Body of pancreas (tissue), 4 donors: Measurements from ENCODE around the gene ANAPC5. TPM values are rescaled to one million over a fixed set of nuclear protein-coding genes. Genes with fewer than 3 reads are reported as not detected.
"Not testable (repeated sequence)": the region's sequence is repeated elsewhere in the genome, so short reads cannot be mapped to it uniquely, and the experiment has no call there.

Source experiments
- ATAC-seq: fragments of 150-250 bp; one replicate; pipeline ENCODE4 v1.9.1; 2016
- DNase-seq, 4 donors: peaks; one replicate each; pipeline ENCODE4 v3.0.0-alpha.2; 2019
- H3K27ac ChIP-seq, 4 donors: fragments of 200-600 bp; sonication (generic); 1 replicate in 3 of 4; 2 replicates in 1 of 4; pipeline versions ENCODE4 v1.5.1 to v1.6.1; 2016 to 2019; ENCODE audit warnings: mild to moderate bottlenecking in 1 of 4, mixed read lengths in 1 of 4, moderate library complexity in 1 of 4
- H3K27me3 ChIP-seq, 2 donors: fragments of 200-600 bp; sonication (generic); one replicate each; pipeline ENCODE4 v1.6.0; 2016; ENCODE audit warnings: mild to moderate bottlenecking in 1 of 2
- H3K36me3 ChIP-seq, 2 donors: fragments of 200-600 bp; sonication (generic); replicated peaks in 1 of 2; 2 replicates each; pipeline ENCODE4 v1.5.1; 2016; ENCODE audit warnings: low read depth in 2 of 2; ENCODE audit not compliant: insufficient read depth in 1 of 2
- H3K4me1 ChIP-seq: fragments of 200-600 bp; sonication (generic); one replicate; pipeline ENCODE4 v1.6.0; 2016
- H3K4me3 ChIP-seq, 2 donors: fragments of 200-600 bp; sonication (generic); 1 replicate in 1 of 2; 2 replicates in 1 of 2; pipeline ENCODE4 v1.5.1; 2016 to 2019
- H3K9me3 ChIP-seq, 3 donors: fragments of 200-600 bp; sonication (generic); 1 replicate in 2 of 3; 2 replicates in 1 of 3; pipeline ENCODE4 v1.5.1; 2016
- CTCF ChIP-seq, 7 experiments: fragments of 450-650 bp in 4 of 7; fragments of 200-600 bp in 3 of 7; sonication (generic) in 3 of 7; IDR thresholded peaks; one replicate each; pipeline ENCODE4 v1.5.1; 2016 to 2019; ENCODE audit warnings: antibody characterized with exemption in 7 of 7
- POLR2A ChIP-seq, 3 donors: fragments of 450-650 bp; IDR thresholded peaks; one replicate each; pipeline ENCODE4 v1.6.1; 2016; ENCODE audit warnings: antibody characterized with exemption in 3 of 3, mild to moderate bottlenecking in 2 of 3
- WGBS, 2 donors: methylation state at CpG; one replicate each; pipeline ENCODE4 v1.1.5; 2017; 5-methylcytosine and 5-hydroxymethylcytosine counted together
- intact Hi-C: fragments of 100-400 bp; cut with DNase I; formaldehyde crosslinking; loops from one replicate; pipeline ENCODE4 v1.15.1; 2023
- total RNA-seq, 2 donors: library from RNA; depleted of rRNA; stranded (reverse); fragments of >200 nt; gene quantifications; one replicate each; pipeline ENCODE4 v1.1.0, GENCODE V29; 2016

Gene ANAPC5
- total RNA-seq, 2 donors from 2014 or later: 111 to 135 TPM

GRCh38 chr12:121283841-121284240 is 68.4 kb downstream of the ANAPC5 start:
- H3K27ac ChIP-seq: no peak overlapping the region

GRCh38 chr12:121283388-121283787 is 68.8 kb downstream of the ANAPC5 start:
- intact Hi-C loops: no loop called here
- Histone ChIP-seq H3K27me3 (no peaks in the 10 kb centered on the region), H3K4me1 (peaks cover 39% of the 10 kb centered on the region), H3K4me3 (no peak overlapping the region), H3K36me3 (no peaks in the 10 kb centered on the region), H3K27ac (no peak overlapping the region), H3K9me3 (no peaks in the 10 kb centered on the region)
- DNase-seq (no peak), ATAC-seq (no peak)
- no peak for TF ChIP-seq CTCF (IDR thresholded peaks at IDR 0.05)
- no peak for TF ChIP-seq POLR2A (IDR thresholded peaks at IDR 0.05)
- WGBS, 2 donors: 82 to 89% methylated on average over 5 of the region's 5 CpGs

More at GRCh38 chr12:121283841-121284240, 68.4 kb downstream of the ANAPC5 start:
- DNase-seq (no peak), ATAC-seq (no peak)
- Histone ChIP-seq H3K27me3 (no peaks in the 10 kb centered on the region), H3K36me3 (no peaks in the 10 kb centered on the region), H3K4me1 (peaks cover 34% of the 10 kb centered on the region), H3K9me3 (no peaks in the 10 kb centered on the region), H3K4me3 (no peak overlapping the region)
- intact Hi-C loops: no loop called here
- TF ChIP-seq POLR2A (IDR thresholded peaks at IDR 0.05) (no peak), CTCF (IDR thresholded peaks at IDR 0.05) (no peak)
- WGBS, 2 donors: 92 to 98% methylated on average over 6 of the region's 6 CpGs

- H3K4me1 ChIP-seq: peaks cover 43% of the 10 kb centered on the region
- intact Hi-C loops, H3K4me3 ChIP-seq, ATAC-seq, H3K9me3 ChIP-seq, DNase-seq, H3K27me3 ChIP-seq, H3K36me3 ChIP-seq, H3K27ac ChIP-seq: not testable (repeated sequence)
- WGBS, 2 donors: 88 to 92% methylated on average over 7 to 11 of the region's 11 CpGs
These were observed 69.3 kb downstream of the ANAPC5 start for GRCh38 chr12:121282910-121283309.

GRCh38 chr12:121282072-121282742 is 70.0 kb downstream of the ANAPC5 start:
- Histone ChIP-seq H3K9me3 (no peaks in the 10 kb centered on the region), H3K4me1 (peaks cover 43% of the 10 kb centered on the region), H3K27ac (no peak overlapping the region), H3K27me3 (no peaks in the 10 kb centered on the region), H3K4me3 (no peak overlapping the region), H3K36me3 (no peaks in the 10 kb centered on the region)
- no peak for TF ChIP-seq POLR2A (IDR thresholded peaks at IDR 0.05)
- no peak for TF ChIP-seq CTCF (IDR thresholded peaks at IDR 0.05)
- DNase-seq: peak in 1 of 4 donors; percentile 11
- 78 to 81% methylated on average over 10 of the region's 10 CpGs for WGBS, 2 donors
- intact Hi-C loops: no loop called here
- no peak for ATAC-seq

- H3K36me3 ChIP-seq, H3K27ac ChIP-seq, H3K4me3 ChIP-seq, H3K27me3 ChIP-seq, H3K9me3 ChIP-seq, ATAC-seq, intact Hi-C loops, DNase-seq: not testable (repeated sequence)
- H3K4me1 ChIP-seq: peaks cover 43% of the 10 kb centered on the region
- WGBS, 2 donors: 90 to 95% methylated on average over 13 to 14 of the region's 14 CpGs
These were observed 71.1 kb downstream of the ANAPC5 start for GRCh38 chr12:121281116-121281515.

GRCh38 chr12:121280531-121280930 is 71.7 kb downstream of the ANAPC5 start:
- intact Hi-C loops, DNase-seq, H3K27ac ChIP-seq, H3K9me3 ChIP-seq, H3K27me3 ChIP-seq, H3K4me3 ChIP-seq, ATAC-seq, H3K36me3 ChIP-seq: not testable (repeated sequence)
- 90% methylated on average over 11 of the region's 11 CpGs for WGBS, 2 donors
- peaks cover 42% of the 10 kb centered on the region for H3K4me1 ChIP-seq
